T-helper 1 cell treated with Interleukin-12 subunit alpha and Interleukin-12 subunit beta and Interleukin-4 antibody, amounts not matched to agents 30 ng/mL and 1 ng/mL, for 36 hours (primary cell): ENCODE data around the gene TNFAIP8L3. TPM values are rescaled to one million over a fixed set of nuclear protein-coding genes. Genes with fewer than 3 reads are reported as not detected.

Experiments
- intact Hi-C: fragments of 100-400 bp; cut with micrococcal nuclease; formaldehyde crosslinking; loops from one replicate; pipeline ENCODE4 v1.15.1; 2024
- total RNA-seq: library from RNA; stranded (reverse); gene quantifications from 2 replicates; pipeline ENCODE4 v1.2.3, GENCODE V29; 2022

Gene TNFAIP8L3
- total RNA-seq, 1 donor from 2014 or later: 0.17 TPM

DNA sequence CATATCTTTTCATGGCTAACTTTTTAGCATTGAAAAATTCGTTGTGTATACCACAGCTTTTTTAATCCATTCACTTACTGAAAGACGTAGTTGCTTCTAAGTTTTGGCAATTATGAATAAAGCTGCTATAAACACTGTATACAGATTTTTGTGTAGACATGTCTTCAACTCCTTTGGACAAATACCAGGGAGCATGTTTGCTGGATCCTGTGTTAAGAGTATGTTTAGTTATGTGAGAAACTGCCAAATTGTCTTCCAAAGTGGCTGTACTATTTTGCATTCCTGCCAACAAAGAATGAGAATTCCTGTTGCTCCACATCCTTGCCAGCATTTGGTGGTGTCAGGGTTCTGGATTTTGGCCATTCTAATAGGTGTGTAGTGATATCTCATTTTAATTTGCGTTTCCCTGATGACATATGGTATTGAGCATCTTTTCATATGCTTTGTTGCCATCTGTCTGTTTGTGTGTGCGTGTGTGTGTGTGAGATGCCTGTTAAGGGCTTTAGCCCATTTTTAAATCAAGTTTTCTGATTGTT, 87.5 kb downstream of the TNFAIP8L3 start:
- intact Hi-C loops: no loop called here

Other genes with a start within 250 kb of the TNFAIP8L3 start
- gene AP4E1, start 186.2 kb downstream of the TNFAIP8L3 start, total RNA-seq: 10.4 and 11.5 TPM in 2 replicates
- gene CYP19A1, start 243.7 kb upstream of the TNFAIP8L3 start, total RNA-seq: 0.07 TPM in 1 of 2 replicates, not detected in the other
- not detected in 2 replicates for gene GLDN, start 246.7 kb upstream of the TNFAIP8L3 start, total RNA-seq